DMS53 (cell line): ENCODE measurements around the gene C3orf52.
"Not testable (repeated sequence)": the region's sequence is repeated elsewhere in the genome, so short reads cannot be mapped to it uniquely, and the experiment has no call there.

Source experiments
- DNase-seq: peaks from one replicate; lab custom pipeline; 2025; lab: John Stamatoyannopoulos, UW

C3orf52 gene

GRCh38 chr3:112086076-112086854 lies at the start of gene C3orf52:
TSS of gene C3orf52 (plus strand) at chr3:112086389. CDS start at chr3:112086408, 19 bp downstream.
- peak; percentile 93 for DNase-seq

GRCh38 chr3:112037194-112037593 lies 49.0 kb upstream of the C3orf52 start:
- peak; percentile 15 for DNase-seq

DNA sequence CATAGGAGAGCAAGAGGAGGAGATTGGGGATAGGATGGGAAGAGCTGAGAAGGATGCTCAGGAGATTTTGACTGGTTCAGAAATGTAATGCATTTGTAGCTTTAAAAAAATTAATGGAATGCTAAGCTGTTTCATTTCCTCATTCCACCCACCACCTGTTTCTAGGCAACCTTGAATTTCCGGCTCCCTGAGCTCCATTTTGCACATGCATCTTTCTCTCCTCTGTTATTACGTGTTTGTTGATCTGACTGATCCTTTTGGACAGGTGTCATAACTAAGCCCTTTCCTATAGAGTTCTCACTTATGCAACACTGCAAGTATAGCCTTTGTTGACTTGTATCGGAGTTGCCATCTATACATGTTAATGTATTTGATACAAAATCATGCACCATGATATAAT lies 47.3 kb upstream of the C3orf52 start:
- peak; percentile 90 for DNase-seq

- no peak for DNase-seq
Observed at GRCh38 chr3:112041321-112041720, 44.9 kb upstream of the C3orf52 start.

GRCh38 chr3:112042842-112043280 lies 43.3 kb upstream of the C3orf52 start:
- DNase-seq: peak; percentile 98

GRCh38 chr3:112043621-112044201 lies 42.5 kb upstream of the C3orf52 start:
- DNase-seq: peak; percentile 90

DNA sequence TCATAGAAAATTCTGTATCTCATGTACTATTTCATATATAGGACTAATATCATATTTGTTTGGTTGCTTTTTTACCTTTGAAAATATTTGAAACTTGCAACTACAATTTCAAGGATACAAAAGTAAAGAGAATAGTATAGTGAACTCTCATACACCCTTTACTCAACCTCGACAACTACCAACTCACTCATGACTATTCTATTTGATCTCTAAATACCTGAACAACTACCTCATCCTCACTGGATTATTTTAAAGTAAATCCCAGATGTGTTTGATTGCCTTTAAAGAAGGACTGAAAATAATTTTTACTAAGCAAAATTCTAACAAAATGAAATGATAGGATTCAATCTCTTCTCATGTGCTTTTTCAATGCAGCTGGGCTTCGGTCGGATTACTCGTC lies 39.6 kb upstream of the C3orf52 start:
- DNase-seq: no peak

DNA sequence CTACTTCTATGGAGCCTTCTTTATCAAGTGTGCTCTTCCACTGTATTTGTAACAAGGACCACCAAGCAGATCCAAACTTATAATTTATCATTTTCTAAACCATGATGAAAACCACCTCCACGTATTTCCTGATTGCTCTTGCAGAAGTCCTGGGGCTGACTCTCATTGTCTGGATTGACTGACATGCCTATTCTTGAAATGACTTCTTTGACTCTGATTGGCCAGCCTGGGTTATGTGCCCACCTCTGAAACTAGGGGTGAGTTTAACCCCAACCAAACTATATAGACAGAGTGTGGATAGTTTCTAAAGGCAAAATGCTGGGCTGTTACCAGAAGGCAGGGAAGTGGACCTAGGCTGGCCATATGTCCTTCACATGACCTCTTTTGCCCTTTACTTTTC lies 38.9 kb upstream of the C3orf52 start:
- DNase-seq: no peak

GRCh38 chr3:112048911-112049310 lies 37.3 kb upstream of the C3orf52 start:
- no peak for DNase-seq

DNA sequence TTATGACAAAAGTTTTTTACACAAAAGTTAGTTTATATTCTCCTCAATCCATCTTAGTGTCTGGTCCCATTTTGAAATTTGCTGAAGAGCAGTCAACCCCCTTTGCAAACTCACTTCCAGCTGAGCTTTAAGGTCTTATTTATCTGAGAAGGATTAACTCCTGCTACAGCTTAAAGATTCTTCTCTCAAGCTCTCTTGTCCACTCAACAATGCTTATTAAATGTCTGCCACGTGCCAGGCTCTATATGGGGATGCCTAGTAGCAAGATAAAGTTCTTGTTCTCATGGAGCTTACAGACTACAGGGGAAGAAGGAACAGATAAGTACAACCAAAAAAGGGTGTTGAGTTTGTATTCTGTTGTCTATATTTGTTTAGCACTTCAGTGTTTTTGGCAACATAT lies 33.0 kb upstream of the C3orf52 start:
- DNase-seq: no peak

- DNase-seq: peak; percentile 20
Observed at GRCh38 chr3:112056451-112056929, 29.7 kb upstream of the C3orf52 start.

DNA sequence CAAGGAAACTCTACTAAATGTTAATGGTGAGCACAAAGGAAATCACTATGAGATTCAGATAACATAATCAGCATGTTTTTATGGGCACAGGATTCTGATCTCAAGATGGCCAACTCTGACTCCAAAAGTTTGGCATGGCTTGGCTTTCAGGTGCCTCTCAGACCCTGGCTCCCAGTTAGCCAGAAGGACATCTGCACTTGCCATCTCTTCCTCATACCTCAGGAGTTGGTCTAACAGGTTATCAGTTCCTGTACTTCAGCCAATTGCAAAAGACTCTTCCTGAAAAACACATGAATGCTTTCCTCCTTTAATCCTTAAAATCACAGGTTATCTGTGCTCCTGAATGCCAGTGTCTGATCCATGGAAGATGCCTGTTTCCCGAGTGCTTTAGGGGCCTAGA lies 26.7 kb upstream of the C3orf52 start:
- DNase-seq: no peak

DNA sequence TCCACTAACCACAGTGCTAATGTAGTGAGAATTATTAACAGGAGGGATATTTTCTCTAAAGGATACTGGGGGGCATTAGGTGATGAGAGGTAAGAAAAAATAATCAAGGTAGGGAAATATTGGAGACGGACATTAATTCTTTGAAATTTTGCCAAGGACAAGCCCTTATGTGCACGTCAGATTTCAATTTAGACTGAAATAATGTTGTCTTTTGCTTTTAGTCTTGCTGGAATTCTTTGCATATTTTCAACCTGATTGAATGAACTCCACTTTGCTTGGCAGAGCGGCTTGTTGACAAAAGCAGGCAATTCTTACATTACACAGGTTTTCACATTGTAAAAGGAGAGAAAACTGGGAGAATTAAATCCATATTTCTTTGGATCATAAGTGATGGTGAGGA lies 25.0 kb upstream of the C3orf52 start:
- no peak for DNase-seq

GRCh38 chr3:112072387-112073060 lies 13.7 kb upstream of the C3orf52 start:
- not testable (repeated sequence) for DNase-seq

DNA sequence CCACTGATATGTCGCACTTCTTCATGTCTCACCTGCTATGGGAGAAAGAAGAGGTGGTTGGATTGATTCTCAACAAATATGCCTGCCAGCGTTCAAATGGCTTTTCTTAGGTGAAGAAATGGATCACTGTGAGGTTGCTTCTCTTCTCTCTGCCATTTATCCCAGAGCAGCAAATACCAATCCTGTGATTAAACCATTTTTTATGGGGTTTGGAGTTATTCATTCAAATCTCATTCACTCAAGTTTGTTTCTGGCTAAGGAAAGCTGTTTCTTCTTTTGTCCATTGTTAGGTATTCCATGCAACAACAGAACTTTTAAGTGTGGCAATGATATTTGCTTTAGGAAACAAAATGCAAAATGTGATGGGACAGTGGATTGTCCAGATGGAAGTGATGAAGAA lies 12.2 kb upstream of the C3orf52 start:
- DNase-seq: no peak

- peak; percentile 92 for DNase-seq
Observed at GRCh38 chr3:112074616-112075497, 11.3 kb upstream of the C3orf52 start.

DNA sequence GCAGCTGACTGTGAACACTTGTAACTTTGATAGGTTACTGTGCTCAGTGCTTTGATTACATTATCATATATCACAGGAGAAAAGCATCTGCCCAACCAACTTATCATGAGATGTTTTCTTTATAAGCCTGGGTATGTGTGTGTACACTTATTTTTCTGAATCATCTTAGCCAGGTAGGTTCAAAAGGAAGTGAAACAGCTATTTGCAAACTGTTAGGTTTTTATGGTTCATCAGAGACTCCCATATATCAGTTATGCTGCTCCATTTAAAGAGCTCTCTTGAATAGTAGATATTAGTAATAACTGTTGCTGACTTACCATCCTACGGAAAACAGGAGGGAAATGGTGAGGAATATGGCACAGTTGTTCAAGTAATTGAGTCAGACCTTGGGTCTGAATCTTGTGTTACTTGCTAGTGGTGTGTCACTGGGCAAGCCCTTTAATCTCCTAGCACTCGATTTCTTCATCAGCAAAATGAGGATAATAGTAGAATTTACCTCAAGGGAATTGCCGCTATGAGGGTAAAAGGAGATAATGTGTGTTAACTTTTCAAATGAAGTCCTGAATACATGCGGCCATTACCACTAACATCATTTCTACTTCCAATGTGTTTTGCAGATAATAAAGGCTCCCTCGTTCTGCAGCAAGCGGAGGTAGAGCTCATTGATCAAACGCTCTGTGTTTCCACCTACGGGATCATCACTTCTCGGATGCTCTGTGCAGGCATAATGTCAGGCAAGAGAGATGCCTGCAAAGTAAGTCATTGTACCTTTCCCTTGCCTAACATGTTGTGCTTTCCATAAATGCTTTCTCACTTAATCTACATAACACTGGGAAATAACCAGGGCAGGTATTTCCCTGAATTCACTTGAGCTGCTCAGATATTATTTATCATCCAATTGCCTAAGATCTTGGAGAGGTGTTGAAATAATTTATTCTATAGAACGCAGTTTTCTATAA lies 7.8 kb upstream of the C3orf52 start:
- DNase-seq: no peak

GRCh38 chr3:112083239-112083638 lies 3.0 kb upstream of the C3orf52 start:
- DNase-seq: no peak

DNA sequence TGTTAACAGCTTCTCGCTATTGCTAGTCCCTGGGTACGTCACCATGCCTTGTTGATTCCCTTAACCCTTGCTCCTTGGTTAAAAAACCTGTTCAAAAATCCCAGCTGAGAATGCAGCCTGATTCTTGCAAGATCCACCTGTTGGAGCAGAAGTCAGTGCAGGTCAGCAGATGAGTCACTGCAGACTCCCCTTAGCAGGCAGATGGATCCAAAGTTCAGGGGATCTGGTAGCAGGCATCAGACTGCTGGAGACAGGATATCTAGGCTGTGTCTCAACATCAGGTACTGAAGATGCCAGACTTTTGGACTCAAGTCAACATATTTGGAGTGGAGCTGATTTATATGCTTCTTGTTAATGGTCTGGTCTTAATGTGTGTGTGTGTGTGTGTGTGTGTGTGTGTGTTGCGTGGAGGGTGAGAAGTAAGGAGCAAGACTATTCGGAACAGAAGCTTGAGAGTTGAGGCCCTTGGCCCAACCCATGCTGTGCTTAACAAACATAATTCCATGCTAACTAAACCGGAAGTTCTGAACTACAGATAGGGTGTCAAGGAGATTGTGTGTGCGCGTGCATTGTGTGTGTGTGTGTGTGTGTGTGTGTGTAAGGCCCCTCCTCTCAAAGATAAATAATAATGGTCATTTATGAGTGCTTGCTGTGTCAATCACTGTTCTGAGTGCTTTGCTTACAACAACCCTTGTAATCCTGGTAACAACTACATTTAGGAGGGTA lies 1.0 kb upstream of the C3orf52 start:
- DNase-seq: peak; percentile 64

GRCh38 chr3:112085735-112086075 lies 484 bp upstream of the C3orf52 start:
- peak; percentile 64 for DNase-seq
